HG02885 (cell line): ENCODE measurements around the gene NDUFB8.

ENCODE experiments used
- ATAC-seq: cut with Tn5 transposase; IDR thresholded peaks from one replicate; pipeline ENCODE4 v1.9.1; 2021; ENCODE audit warnings: mild to moderate bottlenecking; ENCODE audit not compliant: unreplicated experiment, poor library complexity

NDUFB8 gene

DNA sequence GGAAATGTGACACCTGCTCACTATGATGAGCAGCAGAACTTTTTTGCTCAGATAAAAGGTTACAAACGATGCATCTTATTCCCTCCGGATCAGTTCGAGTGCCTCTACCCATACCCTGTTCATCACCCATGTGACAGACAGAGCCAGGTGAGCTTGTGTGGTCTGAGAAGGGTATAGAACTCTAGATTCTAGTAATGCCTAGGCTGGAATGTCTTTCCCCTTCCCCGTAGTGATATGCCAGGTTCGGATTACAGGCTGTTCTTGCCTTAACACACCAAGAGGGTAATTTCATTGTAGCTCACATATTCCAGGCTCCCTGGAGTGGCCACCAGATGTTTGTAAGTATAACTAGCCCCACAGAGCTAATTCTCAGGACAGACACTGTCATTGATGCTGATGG, 15.3 kb upstream of the NDUFB8 start:
- ATAC-seq, result no peak

DNA sequence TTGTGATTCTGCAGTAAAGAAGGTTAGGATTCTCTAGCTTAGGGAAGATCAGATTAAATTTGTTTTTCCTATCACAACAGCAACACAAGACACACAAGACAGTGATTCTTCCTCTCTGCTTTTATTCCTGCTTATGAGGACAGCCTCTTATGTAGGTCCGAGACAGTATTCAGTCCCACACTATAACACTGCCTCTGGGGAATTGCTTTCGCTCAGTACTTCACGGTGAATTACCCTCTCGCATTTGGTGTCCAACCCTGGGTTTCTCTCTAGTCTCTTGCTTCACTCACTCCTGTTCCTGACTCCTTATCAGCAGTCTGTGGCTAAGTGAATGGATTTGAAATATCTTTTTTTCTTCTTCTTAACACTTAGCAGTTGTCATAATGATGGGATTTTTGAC, 7.8 kb upstream of the NDUFB8 start:
- ATAC-seq, result no peak

DNA sequence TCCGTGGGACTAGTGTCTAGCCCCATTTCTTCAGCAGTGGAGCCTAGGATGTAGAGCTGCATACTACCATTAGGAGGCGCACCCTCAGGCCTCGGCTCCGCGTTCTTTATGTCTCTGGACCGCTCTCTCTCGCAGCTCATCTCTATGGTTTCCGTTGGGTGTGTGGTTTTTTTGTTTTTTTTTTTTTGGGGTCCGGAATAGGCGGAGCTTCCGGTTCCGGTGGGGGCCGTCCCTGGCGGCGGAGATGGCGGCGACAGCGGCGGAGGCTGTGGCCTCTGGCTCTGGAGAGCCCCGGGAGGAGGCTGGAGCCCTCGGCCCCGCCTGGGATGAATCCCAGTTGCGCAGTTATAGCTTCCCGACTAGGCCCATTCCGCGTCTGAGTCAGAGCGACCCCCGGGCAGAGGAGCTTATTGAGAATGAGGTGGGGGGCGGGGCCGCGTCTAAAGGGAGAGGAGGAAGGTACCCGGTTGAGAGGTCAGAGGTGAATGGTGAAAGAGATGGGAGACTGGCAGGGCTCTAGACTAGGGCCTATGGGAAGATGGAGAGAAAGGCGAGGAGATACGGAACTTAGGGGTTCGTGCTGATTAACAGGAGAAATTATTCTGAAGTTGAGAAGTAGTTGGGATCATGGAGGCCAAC, 6.2 kb upstream of the NDUFB8 start, which contains the start of gene HIF1AN:
HIF1AN (plus strand) TSS at position 229 of the 639 bp plus-strand sequence; CDS start at position 245, 16 bp downstream.
- ATAC-seq, result peak; percentile 95

DNA sequence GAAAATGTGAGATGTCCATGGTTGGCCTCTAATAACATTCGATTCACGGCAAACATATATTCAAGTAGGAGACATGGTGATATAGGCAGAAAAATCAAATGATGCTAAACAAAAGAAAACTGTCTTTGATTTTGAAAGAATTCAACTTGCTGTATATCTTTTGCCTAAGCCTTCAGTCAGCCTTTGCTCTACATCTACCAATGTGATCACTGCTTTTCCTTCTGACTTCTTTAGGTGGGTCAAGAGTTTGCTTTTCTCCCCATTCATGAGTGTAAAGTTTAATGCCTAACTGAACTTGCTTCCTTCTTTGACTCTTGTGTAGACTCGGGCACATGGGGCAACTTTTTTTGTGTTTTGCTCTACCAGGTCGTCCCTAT, 5.7 kb upstream of the NDUFB8 start:
- peak; percentile 10 for ATAC-seq

DNA sequence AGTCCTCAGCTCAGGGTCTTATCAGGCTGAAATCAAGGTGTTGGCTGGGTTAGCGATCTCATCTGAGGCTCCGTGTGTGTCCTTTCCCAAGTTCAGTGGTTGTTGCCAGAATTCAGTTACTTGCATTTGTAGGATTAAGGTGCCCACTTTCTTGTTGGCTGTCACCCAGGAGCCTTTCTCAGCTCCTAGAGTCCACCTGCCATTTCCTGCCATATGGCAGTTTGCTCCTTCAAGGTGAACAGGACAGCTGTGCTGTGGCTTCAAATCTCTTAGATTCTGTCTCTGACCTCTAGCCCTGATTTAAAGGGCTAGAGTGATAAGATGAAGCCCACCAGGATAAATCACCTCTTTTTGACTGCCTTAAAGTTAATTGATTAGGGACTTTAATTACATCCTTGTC, 5.1 kb upstream of the NDUFB8 start:
- ATAC-seq, result no peak

DNA sequence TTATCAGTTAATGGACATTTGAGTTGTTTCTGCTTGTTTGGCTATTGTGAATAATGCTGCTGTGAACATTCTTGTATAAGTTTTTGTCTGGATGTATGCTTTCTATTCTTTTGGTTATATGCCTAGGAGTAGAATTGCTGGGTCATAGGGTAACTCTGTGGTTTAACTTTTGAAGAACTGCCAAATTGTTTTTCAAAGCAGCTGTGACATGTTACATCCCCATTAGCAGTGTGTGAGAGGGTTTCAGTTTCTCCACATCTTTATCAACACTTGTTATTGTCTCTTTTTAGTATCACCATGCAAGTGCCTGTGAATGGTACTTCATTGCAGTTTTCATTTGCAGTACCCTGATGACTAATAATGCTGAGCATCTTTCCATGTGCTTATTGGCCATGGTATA, 2.1 kb upstream of the NDUFB8 start:
- ATAC-seq, result no peak

DNA sequence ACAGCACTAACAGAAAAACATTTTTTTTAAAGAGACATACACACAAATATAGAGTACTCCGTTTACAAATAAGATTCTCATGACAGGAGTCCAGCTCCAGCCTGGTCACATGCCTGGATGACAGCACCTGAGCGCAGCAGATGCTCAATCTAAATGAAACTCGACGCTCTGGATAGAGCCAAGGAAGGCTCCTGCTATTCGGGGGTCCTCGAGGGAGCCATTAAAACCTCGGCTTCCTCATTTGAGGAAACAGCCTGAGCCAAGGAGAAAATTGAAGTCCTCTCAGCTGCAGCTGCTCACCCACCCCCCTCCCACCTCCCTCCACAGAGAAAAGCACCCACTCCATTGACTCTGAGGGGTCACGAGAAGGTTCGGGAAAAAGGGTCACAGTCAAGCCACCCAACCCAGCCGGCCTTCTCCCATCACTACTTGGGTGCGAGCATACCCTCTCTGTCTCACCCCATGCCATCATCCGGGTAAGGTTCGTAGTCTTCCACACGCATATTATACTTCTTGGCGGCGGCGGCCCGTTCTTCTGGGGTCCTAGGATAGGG, 673 bp downstream of the NDUFB8 start:
- peak; percentile 23 for ATAC-seq

DNA sequence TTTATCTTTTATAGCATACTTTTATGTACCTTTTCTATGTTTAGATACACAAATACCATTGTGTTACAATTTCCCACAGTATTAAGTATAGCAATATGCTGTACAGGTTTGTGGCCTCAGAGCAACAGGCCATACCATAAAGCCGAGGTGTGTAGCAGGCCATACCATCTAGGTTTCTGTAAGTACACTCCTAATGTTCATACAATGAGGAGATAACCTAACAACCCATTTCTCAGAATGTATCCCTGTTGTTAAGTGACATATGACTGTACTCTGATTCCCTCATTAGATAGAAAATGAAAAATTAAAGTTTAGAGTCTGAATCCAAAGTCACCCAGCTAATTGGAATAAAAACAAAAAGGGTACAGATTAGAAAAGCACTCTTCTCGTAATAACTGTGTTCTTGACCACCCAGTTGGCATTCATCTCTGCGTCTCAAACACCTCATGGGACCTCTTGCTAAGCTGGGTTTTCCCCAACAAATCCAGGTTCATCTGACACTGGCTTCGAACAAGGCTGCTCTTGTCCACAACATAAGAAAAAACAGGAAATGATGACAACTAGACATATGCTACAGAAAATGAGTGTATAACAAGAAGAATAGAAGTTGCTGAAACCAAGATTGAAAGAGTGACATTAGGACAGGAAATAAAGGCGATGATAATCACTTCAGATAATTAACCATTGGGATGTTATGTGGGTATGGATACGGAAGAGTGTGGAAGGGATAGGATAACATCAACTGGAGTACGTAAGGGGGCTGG, 1.4 kb downstream of the NDUFB8 start:
- ATAC-seq, result no peak

DNA sequence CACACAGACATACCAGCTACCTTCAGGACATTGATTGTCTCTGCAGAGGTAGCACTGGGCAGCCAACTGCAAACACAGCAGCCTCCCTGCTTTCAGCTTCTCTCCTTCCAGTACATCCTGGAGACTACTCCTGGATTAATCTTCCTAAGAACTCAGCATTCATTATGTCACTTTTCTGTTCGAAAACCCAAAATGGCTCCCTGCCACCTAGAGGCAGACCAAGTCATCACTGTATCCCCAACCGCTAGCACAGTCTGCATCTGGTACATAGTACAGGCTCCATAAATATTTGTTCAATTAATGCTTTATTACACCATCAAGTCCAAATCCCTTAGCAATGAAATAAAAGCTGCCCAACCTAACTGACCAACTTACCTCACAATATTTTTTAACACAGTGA, 5.0 kb downstream of the NDUFB8 start:
- no peak for ATAC-seq

DNA sequence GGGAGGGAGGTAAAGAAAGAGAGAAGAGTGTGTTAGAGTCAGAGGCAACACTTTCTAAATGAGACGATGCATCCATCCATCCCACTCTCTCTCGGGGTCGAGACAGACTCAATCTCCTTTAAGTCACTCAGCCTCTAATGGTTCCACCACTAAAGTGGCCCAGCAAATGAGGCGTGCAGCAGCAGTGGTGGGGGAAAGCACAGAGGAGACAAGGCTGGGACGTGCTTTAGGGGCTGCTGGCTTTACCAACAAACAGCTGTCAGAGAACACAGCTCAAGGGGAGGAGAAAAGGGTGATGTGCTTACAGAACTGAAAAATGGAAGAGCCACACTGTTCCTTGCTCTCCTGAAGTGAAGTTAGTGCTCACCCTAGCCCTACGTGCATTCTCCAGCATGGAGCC, 5.5 kb downstream of the NDUFB8 start:
- ATAC-seq, result no peak

DNA sequence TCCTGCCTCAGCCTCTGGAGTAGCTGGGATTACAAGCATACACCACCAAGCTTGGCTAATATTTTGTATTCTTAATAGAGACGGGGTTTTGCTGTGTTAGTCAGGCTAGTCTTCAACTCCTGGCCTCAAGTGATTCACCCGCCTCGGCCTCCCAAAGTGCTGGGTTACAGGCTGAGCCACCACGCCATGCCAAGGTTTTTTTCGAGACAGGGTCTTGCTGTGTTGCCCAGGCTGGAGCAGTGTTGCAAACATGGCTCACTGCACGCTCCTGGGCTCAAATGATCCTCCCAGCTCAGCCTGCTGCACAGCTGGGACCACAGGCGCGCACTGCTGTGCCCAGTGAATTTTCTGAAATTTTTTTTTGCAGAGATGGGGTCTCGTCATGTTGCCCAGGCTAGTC, 6.7 kb downstream of the NDUFB8 start:
- ATAC-seq, result no peak

DNA sequence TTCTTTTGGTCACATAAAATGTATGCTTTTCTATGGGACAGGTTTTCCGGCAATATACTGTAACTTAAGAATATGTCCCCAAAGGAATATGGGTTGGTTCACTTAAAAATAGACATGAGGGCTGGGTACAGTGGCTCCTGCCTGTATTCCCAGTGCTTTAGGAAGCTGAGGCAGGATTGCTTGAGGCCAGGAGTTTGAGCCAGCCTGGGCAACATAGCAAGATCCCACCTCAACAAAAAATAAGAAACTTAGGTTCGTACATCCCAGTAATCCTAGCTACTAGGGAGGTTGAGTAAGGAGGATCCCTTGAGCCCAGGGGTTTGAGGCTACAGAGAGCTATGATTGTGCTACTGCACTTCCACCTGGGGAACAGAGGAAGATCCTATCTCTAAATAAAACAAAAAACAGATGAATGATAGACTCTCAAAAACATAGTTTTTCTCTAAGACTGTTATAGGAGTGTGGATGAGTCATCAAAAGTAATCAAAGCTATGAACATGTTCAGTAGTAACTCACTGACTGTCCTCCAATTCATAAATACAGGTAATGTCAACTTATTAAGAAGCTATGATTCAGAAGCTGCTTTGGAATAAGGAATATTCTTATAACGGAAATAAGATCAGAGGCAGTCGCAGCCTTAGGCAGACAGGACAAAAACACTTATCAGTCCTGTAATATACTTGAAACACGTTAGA, 7.4 kb downstream of the NDUFB8 start:
- no peak for ATAC-seq

DNA sequence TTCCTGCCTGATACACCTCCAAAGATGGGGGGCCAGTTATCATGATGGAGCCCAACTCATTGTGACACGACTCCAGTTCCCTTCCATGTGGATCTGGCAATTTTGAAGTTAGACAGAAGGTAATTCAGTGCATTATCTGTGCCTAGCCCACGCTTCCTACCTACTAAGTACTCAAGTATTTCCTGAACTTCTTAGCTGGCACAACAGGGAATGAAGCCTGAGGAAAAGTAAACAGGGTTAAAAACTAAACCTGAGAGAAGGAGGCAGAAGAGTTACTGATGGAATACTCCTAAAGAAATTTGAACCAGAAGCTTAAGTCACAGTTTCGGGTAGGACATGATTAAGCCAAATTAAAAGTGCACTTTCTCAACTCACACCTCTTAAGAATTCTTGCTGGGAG, 8.9 kb downstream of the NDUFB8 start:
- ATAC-seq, result no peak

DNA sequence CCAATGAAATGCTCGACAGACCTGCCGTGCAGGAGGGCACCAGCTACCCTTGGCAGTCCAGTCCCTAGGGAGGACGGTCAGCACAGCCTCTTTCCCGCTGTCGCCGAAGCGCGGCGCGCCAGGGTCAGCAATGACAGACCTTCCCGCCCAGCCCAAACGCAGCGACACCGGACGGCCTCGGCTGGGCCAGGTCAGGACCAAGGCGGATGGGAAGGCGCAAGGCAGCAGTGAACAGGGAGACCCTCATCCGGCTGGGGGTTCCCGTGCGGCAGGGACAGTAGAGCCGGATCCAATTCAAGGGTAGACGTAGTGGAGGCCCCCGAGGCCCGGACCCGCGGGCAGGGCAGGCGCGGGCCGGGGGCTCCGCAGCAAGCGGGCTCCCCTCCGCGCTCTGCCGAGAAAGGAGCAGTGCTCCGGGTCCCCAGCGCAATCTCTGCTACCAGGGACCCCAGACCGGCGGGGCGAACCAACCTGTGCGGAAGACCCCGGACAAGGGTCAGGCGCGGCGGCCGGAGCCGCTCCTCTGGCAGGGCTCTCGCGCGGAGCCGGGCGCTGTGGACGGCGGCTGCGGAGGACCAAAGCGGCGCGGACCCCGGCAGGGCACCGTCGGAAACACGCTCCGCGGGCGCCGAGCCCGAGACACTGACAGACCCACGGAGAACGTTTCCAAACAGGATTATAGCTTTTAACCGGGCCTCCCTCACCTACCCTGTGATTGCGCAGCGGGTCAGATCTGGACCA, 10.2 kb downstream of the NDUFB8 start, which contains the start of gene SEC31B:
SEC31B (minus strand) TSS at position 551 of the 741 bp plus-strand sequence. CDS start 2,909 bp downstream, outside the sequence.
- no peak for ATAC-seq

DNA sequence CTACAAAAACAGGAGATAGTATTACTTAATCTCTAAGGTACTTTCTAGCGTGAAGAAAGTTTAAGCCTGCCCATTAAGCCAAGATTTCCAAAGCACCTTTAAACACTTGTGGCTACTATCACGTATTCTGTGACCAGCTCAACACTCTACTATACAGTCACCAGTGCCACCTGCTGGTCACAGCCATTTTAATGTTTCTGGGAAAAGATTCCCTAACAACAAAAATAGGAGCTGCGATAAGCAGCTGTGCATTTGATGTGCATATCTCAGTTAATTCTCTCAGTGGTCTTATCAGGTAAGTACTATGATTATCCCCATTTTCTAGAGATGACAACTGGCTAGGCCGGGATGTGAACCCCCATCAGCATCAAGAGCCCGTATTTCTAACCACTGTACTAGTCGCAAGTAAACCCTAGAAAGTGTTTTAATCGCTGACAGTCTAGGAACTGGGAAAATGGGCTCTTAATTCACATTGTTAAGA, 10.9 kb downstream of the NDUFB8 start:
- no peak for ATAC-seq

DNA sequence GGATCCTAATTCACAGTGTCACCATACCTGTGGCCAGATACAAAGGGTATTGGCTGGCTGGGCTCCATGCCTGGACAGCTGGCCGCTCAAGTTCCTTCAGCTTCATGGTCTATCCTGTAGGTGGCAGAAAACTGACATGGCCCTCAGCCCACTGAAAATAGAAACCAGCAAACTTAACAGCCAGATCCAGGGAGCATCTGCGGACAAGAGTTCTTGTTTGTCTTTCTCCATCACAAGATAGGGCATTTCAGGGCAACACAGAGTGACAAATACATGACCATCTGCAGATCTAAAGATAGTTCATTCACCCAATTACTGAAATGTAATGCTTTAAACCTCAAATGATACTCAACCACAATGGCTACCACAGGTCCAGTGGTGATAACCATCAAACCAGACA, 12.8 kb downstream of the NDUFB8 start:
- no peak for ATAC-seq

DNA sequence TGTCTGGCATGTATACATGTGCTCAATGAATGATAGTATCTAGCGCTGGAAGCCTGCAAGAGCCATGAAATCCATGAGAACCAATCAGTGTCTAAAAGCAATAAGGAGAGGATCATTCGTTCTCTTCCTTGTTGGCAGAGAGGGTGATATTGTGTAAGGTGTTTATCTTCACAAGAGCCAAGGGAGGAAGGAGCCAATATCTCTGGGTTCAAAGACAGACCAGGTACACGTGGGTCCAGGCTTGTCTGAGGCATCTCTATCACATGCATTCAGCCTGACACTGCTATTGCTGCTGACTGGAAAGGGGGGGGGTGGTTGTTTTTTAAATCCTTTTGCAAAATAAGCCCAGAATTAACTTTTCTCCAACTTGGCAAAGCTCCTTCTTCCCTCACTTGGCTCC, 14.1 kb downstream of the NDUFB8 start:
- ATAC-seq, result no peak

DNA sequence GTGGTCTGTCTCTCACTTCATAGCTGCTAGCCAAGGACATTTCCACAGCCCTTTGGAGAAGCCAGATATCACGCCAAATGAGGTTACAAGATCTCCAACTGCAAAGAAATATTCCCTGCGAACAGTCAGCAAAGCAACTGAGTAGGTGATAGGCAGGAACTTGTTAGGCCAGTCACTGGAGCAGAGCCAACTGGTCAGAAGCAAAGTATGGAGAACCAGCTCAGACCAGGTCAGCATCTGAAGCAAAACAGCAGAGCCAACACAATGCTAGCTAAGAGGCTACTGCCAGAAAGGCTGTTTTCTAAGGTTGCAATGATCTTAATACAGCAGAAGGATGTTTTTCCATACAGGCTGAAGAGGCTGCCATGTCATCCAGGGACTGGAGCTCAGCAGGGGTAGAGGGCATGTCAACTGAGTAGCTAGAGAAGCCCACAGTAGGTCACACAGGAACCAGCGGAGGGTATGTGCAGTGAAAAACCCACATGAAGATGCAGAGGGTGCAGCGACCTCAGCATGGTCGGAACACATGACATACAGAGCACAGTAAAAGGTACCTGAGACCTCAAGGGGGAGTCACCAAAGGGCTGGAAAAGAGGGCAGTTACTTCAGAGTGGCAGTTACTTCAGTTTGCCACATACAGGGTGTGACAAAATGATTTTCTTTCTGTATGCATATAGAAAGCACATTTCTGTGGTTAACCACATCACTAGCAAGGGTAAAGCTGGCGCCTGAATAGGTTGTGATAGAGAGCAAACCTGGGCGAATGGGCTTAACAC, 18.9 kb downstream of the NDUFB8 start:
- no peak for ATAC-seq

DNA sequence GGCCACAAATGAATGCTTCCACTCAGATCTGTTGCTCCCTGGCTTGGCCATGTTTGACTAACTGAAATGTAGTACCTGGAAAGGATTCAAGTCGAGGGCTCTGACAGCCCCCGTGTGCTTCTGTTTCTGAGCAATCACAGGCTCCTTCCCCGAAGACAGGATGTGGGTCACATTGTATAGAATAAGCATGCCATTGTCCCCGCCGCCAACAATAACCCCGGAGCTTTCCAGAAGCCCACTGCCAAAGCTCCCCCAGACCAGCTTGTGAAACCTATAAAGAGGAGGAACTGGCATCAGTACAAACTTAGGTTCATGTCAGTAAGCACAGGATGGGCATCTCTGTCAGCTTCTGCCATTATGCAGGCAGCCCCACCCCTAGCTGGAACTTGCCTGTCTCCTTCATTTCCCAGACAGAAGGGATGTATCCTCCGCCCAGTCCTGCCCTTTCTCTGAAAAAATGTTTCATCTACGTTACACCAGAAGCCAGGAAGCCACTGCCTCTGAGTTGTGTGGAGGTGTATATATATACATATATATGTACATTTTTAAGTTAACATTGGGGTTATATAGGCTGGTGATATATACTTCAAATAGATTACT, 20.3 kb downstream of the NDUFB8 start:
- no peak for ATAC-seq
